Measurements from ENCODE around the gene FAT1.

GRCh38 chr4:186657764-186658163, 65.9 kb downstream of the FAT1 start:
- TF ChIP-seq CTCF (conservative IDR thresholded peaks at IDR 0.05; ENCODE audit: low read length) (no peak), EZH2phosphoT487 (IDR thresholded peaks at IDR 0.05; ENCODE audit: borderline replicate concordance, low read depth, low read length) (no peak)

Data from OCI-LY7 (cell line).